GM08714 (cell line): ENCODE data around the gene JAZF1.
"Not testable (repeated sequence)": the region's sequence is repeated elsewhere in the genome, so short reads cannot be mapped to it uniquely, and the experiment has no call there.

ENCODE experiments used
- H3K4me3 ChIP-seq: fragments of 200-500 bp; sonication (Bioruptor generic); 2 replicates; pipeline ENCODE4 v1.5.1; 2014; ENCODE audit warnings: mild to moderate bottlenecking, low read length, inconsistent platforms
- ZNF274 ChIP-seq: IDR thresholded peaks from 2 replicates; pipeline ENCODE4 v1.6.1; 2012; ENCODE audit warnings: mild to moderate bottlenecking, low read depth, low read length

Gene JAZF1

GRCh38 chr7:27875061-27875460 lies 305.5 kb downstream of the JAZF1 start:
- no peak for TF ChIP-seq ZNF274
- H3K4me3 ChIP-seq = no peak overlapping the region

- no peak for TF ChIP-seq ZNF274
- H3K4me3 ChIP-seq = no peak overlapping the region
Measured at GRCh38 chr7:27873981-27874957, 306.3 kb downstream of the JAZF1 start.

- no peak overlapping the region for H3K4me3 ChIP-seq
- TF ChIP-seq ZNF274 = no peak
Measured at GRCh38 chr7:27872356-27873275, 308.0 kb downstream of the JAZF1 start.

GRCh38 chr7:27871866-27872265 lies 308.7 kb downstream of the JAZF1 start:
- no peak for TF ChIP-seq ZNF274
- H3K4me3 ChIP-seq = no peak overlapping the region

- no peak for TF ChIP-seq ZNF274
- no peak overlapping the region for H3K4me3 ChIP-seq
Measured at GRCh38 chr7:27871086-27871485, 309.5 kb downstream of the JAZF1 start.

- H3K4me3 ChIP-seq = no peak overlapping the region
- no peak for TF ChIP-seq ZNF274
Measured at GRCh38 chr7:27870595-27870994, 310.0 kb downstream of the JAZF1 start.

- H3K4me3 ChIP-seq = no peak overlapping the region
- no peak for TF ChIP-seq ZNF274
Measured at GRCh38 chr7:27869056-27869455, 311.5 kb downstream of the JAZF1 start.

- no peak overlapping the region for H3K4me3 ChIP-seq
- TF ChIP-seq ZNF274 = no peak
Measured at GRCh38 chr7:27868131-27868550, 312.5 kb downstream of the JAZF1 start.

GRCh38 chr7:27866828-27867672 lies 313.5 kb downstream of the JAZF1 start:
- H3K4me3 ChIP-seq = no peak overlapping the region
- no peak for TF ChIP-seq ZNF274

- TF ChIP-seq ZNF274 = no peak
- no peak overlapping the region for H3K4me3 ChIP-seq
Measured at GRCh38 chr7:27866256-27866655, 314.3 kb downstream of the JAZF1 start.

- no peak for TF ChIP-seq ZNF274
- H3K4me3 ChIP-seq = no peak overlapping the region
Measured at GRCh38 chr7:27863880-27864279, 316.7 kb downstream of the JAZF1 start.

GRCh38 chr7:27861747-27862146 lies 318.8 kb downstream of the JAZF1 start:
- H3K4me3 ChIP-seq = no peak overlapping the region
- TF ChIP-seq ZNF274 = no peak

- TF ChIP-seq ZNF274 = no peak
- no peak overlapping the region for H3K4me3 ChIP-seq
Measured at GRCh38 chr7:27860800-27861199, 319.8 kb downstream of the JAZF1 start.

GRCh38 chr7:27856703-27857485 lies 323.7 kb downstream of the JAZF1 start:
- H3K4me3 ChIP-seq = not testable (repeated sequence)
